Fibroblast of skin of left biceps (primary cell): ENCODE measurements around the gene STAP2.
"Not testable (repeated sequence)": the region's sequence is repeated elsewhere in the genome, so short reads cannot be mapped to it uniquely, and the experiment has no call there.

ENCODE experiments used
- DNase-seq, 2 experiments: peaks; one replicate each; pipeline ENCODE4 v3.0.0-alpha.2; 2013; ENCODE audit warnings: low read depth in 2 of 2

STAP2 gene

DNA sequence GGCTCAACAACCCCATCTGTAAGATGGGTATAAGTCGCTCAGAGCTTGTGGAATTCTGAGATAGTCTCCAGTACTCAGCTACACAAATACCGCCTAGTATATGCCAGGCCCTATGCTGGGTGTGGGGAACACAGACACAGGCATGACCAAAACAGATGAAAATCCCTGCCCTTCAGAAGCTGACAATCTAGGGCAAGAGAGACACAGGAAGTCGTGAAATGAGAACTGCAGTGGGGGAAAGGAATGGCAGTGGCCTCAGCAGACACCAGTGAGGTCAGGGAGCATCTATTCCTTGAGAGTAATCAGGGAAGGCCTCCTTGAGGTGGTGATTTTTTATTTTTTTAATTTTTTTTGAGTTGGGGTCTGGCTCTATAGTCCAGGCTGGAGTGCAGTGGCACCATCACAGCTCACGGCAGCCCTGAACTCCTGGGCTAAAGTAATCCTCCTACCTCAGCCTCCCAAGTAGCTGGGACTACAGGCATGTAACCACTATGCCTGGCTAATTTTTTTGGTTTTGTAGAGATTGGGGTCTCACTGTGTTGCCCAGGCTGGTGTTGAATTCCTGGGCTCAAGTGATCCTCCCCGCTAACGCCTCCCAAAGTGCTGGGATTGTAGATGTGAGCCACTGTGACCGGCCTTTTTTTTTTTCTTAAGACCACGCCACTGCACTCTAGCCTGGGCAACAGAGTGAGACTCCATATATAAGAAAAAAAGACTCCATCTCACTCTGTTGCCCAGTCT, 39.6 kb downstream of the STAP2 start:
- no peak for DNase-seq

DNA sequence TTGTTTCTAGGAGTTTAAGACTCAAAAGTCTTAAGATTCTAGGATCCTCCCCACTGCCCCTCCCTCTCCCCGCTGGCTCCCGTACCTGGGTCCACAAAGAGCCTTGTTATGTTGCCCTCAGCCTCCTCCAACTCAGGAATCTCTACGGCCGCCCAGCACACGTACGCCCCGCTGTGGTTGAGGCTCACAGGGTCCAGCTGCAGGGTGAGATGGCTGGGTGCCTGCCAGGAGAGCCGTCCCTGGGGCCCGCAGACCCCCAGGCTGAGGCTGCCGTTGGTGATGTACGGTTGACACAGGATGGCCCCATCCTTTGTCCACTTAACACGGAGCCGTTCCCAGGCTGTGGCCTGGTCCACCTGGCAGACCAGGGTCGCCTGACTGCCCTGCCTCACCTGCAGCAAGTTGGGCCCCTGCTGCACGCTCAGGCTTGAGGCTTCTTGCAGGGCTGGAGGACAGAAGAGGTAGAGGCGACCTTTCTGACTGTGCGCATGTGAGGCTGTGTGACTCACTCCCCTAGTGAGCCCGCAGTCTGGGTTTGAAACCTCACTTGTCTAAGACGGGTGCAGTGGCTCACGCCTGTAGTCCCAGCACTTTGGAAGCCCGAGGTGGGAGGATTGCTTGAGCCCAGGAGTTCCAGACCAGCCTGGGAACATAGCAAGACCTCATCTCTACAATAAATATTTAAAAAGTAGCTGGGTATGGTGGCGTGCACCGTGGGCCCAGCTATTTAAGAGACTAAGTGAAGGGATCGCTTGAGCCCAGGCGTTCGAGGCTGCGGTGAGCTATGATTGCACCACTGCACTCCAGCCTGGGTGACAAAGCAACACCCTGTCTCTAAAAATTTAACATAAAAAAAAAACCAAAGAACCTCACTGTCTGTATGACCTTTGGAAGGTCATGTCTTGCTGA, 40.5 kb downstream of the STAP2 start:
- DNase-seq = no peak

DNA sequence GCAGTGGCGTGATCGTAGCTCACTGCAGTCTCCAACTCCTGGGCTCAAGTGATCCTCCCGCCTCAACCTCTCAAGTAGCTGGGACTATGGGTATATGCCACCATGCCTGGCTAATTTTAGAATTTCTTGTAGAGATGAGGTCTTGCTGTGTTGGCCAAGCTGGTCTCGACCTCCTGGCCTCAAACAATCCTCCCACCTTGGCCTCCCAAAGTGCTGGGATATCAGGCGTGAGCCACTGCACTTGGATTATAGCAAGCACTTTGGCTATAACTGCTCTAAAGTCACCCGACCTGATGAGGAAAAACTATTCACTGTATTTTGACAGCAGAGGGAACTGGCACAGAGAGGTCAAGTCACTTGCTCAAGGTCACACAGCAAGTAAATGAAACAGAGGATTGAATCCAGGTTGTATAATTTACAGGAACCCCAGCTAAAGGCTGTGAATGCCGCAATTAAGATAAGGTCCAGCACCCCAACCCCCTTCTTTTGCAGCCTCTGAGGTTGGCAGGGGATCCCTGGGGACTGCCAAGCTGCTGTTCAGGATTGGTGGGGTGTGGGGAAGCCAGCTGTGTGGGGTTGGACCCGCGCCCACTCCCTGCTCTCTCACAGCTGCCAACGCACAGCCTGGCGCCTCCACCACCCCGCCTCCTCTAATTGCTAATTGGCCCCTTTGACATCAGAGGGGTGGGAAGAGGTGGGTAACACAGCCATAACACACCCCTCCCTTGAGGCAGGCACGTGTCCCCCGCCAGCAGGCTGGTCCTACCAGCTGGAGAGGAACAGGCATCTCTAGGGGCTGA, 42.5 kb downstream of the STAP2 start:
- no peak for DNase-seq

DNA sequence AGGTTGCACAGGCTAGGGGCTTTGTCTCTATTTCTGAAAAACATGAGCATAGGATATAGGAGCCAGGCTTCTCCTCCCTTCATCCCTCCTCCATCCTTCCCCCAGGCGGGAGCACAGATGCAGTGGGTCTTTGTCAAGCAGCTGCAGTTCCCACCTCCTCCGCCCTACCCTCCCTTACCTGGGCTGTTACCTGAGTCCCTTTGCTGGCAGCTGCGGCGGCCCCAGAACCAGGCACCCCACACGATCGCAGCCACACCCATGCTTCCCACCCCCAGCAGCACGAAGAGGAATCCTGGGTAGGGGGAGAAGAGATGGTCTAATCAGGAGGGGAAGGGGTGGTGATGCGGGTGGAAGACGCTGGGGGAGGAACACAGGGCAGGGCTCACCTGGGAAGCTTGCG, 44.2 kb downstream of the STAP2 start:
- no peak for DNase-seq

DNA sequence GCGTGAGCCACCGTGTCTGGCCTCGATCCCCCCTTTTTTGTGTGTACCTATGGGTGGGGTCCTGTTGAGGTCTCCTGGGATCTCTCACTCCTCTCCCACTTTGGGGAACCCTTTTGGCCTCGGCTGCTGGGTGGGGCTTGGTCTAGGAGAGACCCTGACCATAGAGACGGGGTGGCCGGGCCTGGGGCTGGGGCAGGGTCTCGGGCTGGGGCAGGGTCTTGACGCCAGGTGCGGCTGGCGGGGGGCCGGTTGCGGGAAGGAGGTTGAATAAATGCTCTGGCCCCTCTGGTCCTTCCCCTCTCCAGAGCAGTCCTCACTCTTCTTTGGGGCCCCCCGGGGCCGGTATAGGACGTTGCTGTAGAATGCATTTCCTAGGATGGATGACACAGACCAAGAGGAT, 46.1 kb downstream of the STAP2 start:
- no peak for DNase-seq

DNA sequence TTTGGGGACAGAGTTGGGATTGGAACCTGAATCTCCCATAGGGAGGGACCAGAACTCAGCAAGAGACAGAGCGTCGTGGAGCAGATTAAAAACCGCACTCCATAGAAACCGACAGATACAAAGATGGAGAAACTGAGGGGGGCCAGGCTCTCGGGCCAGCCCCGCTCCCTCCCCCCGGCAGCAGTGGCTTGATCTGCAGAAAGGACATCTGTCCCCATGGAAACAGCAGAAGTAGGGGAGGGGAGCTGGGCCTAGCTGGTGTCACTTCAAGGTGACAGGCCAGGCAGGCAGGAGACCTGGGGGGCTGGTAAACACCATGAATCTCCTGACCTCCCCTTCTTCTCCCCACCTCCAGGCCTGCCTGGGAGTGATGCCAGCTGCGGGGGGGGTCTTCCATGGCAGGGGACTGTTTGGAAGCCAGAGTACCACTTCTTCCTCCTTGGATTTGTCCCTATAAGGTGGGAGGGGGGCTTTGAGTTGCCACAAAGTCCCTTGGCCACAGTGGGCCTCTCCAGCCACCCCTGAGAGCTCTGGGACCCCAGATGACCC, 47.4 kb downstream of the STAP2 start:
- no peak for DNase-seq

DNA sequence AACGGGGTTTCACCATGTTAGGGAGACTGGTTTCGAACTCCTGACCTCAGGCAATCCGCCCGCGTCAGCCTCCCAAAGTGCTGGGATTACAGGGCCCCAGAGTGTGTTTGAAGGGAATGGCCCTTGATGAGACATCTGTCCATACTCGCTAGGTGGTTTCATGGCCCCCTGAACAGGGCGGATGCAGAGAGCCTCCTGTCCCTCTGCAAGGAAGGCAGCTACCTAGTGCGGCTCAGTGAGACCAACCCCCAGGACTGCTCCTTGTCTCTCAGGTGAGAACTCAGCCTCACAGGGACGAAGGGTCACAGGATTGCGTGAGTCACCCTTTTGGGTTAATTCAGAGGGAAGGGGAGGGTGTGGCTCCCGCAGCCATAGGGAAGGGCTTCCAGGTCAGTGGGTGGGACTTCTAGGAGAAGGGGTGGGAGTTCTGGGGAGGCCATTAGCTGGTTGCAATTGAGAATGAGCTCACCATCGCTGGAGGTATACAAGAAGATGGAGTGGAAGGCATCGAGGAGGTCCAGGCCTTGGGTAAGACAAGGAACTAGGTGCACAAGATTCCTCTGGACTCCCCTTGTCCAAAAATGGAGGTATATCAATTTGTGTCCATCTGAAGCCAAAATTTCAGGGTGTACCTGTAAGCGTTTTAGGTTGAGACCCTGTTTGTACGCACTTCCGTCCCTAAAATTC, 50.4 kb downstream of the STAP2 start:
- DNase-seq = no peak

DNA sequence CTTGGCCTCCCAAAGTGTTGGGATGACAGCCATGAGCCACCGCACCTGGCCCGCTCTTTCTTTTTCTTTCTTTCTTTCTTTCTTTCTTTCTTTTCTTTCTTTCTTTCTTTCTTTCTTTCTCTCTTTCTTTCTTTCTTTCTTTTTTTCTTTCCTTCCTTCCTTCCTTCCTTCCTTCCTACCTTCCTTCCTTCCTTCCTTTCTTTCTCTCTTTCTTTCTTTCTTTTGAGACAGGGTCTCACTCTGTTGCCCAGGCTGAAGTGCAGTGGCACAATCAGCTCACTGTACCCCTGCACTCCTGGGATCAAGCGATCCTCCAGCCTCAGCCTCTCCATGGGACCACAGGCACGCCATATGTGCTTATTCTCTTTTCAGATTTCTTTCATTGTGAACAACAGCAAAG, 52.5 kb downstream of the STAP2 start:
- DNase-seq = not testable (repeated sequence)

DNA sequence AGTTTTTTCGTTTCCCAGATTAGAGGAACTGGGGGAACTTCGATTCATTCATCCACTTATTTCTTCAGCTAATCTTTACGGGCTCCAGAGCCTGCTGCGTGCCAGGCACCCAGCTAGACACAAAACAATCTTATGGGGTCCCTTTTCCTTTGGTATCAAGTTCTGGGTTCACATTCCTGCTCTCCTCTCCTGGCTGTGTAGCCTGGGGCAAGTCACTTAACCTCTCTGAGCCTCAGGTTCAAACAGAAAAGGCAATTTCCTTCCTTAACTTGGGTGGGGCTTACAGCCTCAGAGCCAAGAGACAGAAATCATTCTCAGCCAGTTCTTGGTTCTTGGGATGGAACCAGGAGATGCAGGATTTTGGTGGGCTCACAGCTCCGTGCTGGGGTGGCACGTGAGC, 53.7 kb downstream of the STAP2 start:
- no peak for DNase-seq

DNA sequence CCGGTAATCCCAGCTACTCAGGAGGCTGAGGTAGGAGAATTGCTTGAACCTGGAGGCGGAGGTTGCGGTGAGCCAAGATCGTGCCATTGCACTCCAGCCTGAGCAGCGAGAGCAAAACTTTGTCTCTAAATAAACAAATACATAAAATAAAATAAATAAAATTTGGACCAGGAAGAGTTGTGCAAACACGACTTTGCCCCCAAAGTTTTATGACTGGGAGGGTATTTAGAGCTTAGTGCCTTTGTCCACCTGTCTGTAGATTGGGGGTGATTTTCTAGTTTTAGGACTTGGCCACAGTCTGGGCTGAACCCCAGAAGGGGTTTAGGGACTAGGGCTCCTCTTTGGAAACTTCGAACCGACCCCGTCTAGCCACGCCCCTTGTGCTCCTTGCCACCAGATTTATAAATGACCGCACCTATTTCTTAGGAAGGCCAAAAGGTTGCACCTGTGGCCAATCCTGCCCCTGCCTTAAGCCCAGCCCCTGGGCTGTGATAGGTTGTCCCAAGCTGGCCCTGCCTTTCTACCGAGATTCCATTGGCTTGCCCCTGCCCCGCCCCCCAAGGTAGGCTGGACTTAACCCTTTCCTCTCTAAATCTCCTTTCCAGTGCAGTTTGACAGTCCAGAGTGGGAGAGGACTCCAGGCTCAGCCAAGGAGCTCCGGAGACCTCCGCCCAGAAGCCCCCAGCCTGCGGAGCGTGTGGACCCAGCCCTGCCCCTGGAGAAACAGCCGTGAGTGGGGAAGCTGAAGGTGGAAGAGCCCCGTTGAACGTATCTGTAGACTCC, 54.3 kb downstream of the STAP2 start:
- no peak for DNase-seq

DNA sequence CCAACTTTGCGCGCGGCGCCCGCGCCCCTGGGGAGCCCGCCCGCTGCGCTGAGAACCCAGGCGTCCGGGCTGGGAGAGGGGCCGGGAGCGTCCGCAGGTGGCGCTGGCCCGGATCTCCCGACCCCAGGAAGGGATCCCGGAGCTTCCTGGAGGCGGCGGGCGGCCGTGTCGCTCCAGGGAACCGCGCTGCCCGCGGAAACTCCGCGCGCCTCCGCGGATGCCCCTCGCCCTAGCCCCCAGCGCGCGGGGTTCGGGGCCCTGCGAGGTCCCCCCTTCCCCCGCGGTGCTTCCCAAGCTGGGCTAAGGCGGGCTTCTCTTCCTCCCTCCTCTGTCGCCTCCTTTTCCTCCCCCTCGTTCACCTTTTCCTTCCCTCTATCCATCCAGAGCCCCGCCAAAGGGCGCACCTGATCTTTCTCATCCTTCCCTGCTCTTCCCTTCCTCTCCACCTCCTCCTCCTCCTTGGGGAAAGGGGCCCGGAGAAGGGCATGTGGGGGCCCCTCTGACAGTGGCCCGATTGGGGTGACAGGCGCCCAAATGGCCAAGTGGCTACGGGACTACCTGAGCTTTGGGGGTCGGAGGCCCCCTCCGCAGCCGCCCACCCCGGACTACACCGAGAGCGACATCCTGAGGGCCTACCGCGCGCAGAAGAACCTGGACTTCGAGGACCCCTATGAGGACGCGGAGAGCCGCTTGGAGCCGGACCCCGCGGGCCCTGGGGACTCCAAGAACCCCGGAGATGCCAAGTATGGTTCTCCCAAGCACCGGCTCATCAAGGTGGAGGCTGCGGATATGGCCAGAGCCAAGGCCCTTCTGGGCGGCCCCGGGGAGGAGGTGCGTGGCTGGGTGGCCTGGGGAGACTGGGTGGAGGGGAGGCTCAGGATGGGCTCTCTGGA, 58.9 kb downstream of the STAP2 start:
- no peak for DNase-seq

DNA sequence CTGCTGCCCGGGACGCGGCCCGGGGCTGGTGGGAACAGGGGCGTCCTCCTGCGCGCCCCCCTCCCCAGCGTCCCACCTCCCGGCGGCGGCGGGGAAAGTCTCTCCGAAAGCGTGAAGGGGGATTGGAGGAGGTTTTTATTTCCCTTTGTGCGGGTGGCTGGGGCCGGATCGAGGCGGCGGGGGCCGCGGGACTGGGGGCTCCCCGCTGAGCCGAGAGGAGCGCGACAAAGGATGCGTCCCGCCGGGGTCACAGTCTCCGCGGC, 59.4 kb downstream of the STAP2 start:
- no peak for DNase-seq

DNA sequence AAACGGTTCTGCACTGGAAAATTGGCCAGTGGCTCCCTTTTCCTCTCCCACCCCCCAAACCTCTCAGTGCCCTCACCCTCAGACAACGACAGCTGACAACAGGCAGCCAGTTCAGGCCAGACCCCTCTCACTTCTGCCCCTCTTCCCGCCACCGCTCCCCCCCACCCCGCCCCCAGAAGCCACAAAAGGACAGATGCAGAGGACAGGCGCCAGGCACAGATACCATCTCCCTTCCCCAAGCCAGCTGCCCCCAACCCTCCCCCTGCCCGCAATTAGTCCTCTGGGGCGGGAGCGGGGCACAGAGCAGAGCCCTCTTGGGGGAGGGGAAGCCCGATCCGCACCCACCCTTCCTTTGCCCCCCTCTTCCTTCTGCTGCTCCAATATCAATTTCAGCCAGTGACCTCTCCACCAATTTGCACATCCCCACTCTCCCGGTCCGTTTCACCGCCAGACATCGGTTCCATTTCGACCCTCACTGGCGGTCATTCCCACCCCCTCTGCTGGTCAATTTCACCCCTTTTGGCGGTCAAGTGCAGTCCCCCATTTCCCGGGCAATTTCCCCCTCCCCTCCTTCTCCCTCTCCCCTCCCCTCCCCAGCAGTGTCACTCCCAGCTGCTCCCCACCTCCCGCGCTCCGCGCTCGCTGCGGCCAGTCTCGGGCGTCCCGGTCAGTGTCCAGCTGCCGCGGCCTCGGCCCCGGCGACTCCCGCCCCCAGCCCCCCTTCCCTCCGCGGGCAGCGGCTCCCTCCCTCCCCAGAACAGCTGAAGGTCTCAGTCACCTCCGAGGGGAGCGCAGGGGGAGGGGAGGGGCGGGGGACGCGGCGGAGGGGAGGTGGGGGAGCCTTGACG, 60.0 kb downstream of the STAP2 start, which contains the start of gene SHD:
TSS of gene SHD (plus strand) at position 848 of the 848 bp plus-strand sequence. CDS start 798 bp downstream, outside the sequence.
- DNase-seq = no peak

DNA sequence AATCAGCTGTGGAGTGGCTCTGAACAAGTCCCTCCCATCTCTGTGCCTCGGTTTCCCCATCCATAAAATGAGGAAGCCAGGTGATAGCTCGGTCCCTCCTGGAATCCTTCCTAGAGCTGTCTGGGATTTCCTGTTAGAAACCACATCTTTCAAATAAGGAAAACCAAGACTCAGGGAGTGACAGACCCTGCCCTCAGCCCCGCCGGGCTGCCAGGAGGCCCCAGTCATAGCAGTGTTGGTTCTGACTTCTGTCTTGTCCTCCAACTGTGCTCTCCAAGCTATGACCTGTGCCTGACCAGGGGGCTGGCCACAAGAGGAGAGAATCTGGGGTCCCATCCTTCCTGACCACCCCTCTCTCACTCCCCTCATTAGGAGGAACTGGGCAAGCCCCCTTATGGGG, 60.6 kb downstream of the STAP2 start:
- DNase-seq = no peak

DNA sequence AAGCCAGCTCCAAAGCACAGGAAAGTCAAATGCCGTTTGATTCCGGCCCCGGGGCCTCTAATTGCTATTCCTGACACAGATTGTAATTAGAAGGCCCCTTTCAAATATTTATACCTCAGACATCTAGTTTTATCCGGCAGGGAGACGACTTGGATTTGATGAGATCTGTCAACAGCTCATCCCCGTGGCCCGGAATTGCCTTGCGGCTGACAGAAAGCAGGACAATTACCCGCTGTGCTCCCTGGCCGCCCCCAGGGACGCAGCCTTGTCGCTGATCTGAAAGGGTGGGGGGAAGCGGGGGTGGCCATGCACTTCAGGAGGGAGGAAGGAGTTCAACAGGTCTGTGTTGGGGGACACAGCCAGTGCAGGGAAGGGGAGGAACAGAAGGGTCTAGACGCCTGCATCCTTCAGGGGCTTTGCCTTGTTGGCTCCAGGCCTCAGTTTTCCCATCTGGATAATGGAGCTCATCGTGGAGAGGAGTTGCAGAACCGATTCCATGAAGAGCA, 61.4 kb downstream of the STAP2 start:
- DNase-seq = no peak

DNA sequence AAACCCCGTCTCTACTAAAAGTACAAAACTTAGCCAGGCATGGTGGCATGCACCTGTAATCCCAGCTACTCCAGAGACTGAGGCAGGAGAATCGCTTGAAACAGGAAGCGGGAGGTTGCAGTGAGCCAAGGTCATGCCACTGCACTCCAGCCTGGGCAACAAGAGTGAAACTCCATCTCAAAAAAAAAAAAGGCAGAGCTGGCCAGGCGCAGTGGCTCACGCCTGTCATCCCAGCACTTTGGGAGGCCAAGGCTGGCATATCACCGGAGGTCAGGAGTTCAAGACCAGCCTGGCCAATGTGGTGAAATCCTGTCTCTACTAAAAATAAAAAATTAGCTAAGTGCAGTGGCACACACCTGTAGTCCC, 64.3 kb downstream of the STAP2 start:
- not testable (repeated sequence) for DNase-seq
